ENCODE data around the gene SLC17A1.
"Not testable (repeated sequence)": the region's sequence is repeated elsewhere in the genome, so short reads cannot be mapped to it uniquely, and the experiment has no call there.

Gene SLC17A1

GRCh38 chr6:25756382-25757363 lies 75.2 kb downstream of the SLC17A1 start:
- H3K27ac ChIP-seq: no peak overlapping the region
- TF ChIP-seq ZFX (IDR thresholded peaks at IDR 0.05): no peak
- TF ChIP-seq CTCF (conservative IDR thresholded peaks at IDR 0.05): no peak

- TF ChIP-seq ZFX (IDR thresholded peaks at IDR 0.05) (no peak), CTCF (conservative IDR thresholded peaks at IDR 0.05) (no peak)
- H3K27ac ChIP-seq: no peak overlapping the region
Observed at GRCh38 chr6:25755483-25755882, 76.4 kb downstream of the SLC17A1 start.

GRCh38 chr6:25754535-25754934 lies 77.3 kb downstream of the SLC17A1 start, which contains the start of gene SLC17A4:
TSS of gene SLC17A4 (plus strand) at chr6:25754742. CDS start at chr6:25761963, 7,221 bp downstream.
- TF ChIP-seq CTCF (conservative IDR thresholded peaks at IDR 0.05) (no peak), ZFX (IDR thresholded peaks at IDR 0.05) (no peak)
- no peak within 1 kb of the TSS for H3K27ac ChIP-seq

- TF ChIP-seq CTCF (conservative IDR thresholded peaks at IDR 0.05) (no peak), ZFX (IDR thresholded peaks at IDR 0.05) (no peak)
- H3K27ac ChIP-seq: no peak overlapping the region
Observed at GRCh38 chr6:25753079-25753478, 78.8 kb downstream of the SLC17A1 start.

- H3K27ac ChIP-seq: no peak overlapping the region
- no peak for TF ChIP-seq ZFX (IDR thresholded peaks at IDR 0.05)
- TF ChIP-seq CTCF (conservative IDR thresholded peaks at IDR 0.05): no peak
Observed at GRCh38 chr6:25750906-25751305, 80.9 kb downstream of the SLC17A1 start.

GRCh38 chr6:25749837-25750236 lies 82.0 kb downstream of the SLC17A1 start:
- no peak overlapping the region for H3K27ac ChIP-seq
- no peak for TF ChIP-seq CTCF (conservative IDR thresholded peaks at IDR 0.05)
- TF ChIP-seq ZFX (IDR thresholded peaks at IDR 0.05): no peak

GRCh38 chr6:25748601-25749517 lies 83.0 kb downstream of the SLC17A1 start:
- H3K27ac ChIP-seq: not testable (repeated sequence)

Data from C4-2B (cell line).